Posterior vena cava (tissue), 2 donors: ENCODE data around the gene CFAP141. TPM values are rescaled to one million over a fixed set of nuclear protein-coding genes. Genes with fewer than 3 reads are reported as not detected.
"Not testable (repeated sequence)": the region's sequence is repeated elsewhere in the genome, so short reads cannot be mapped to it uniquely, and the experiment has no call there.

Source experiments
- DNase-seq: peaks from one replicate; pipeline ENCODE4 v3.0.0-alpha.2; 2020; ENCODE audit warnings: low spot score
- intact Hi-C, 2 donors: fragments of 100-400 bp; cut with DNase I; formaldehyde crosslinking; loops; one replicate each; pipeline versions ENCODE4 v1.14.1 to v1.14.2; 2022 to 2023
- long read RNA-seq, 2 donors: library from polyadenylated mRNA; unstranded; transcript quantifications; one replicate each; pipeline ENCODE4 v2.0.0, GENCODE V29; 2020 to 2021
- total RNA-seq, 2 donors: library from RNA; stranded (reverse); fragmentation: NEBNext Ultra II Directional; extraction: Animal tissue kit (Norgen Biotek cat#: 25700); gene quantifications; one replicate each; pipeline ENCODE4 v1.2.1, GENCODE V29; 2021
- donor health status: DM: yes; HTN: yes; CAD: no.
- donor health status: DM: yes; HTN: yes; CAD: no.

The CFAP141 gene
- not detected for total RNA-seq
- long read RNA-seq, donor 1, result 0 reads
- long read RNA-seq, donor 2, result 0 reads

DNA sequence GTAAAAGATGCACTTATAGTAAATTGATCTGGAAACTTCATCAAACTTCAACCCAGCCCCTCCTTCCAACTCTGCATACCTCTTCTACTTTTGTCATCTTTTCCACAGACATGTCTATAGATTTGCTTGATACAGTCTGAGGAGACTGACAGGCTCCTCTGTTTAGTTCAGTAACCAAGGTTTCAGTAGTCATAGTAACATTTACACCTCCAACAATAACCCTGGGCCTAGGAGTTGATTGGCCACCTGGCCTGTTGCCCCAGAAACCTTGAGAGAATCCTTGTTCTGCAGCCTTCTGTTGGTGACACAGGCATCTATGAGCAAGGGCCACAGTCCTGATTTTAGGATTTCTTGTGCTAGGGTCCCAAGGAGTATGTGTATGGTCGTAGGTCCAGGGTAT is at the start of gene CFAP141:
CFAP141 (minus strand) TSS at position 138 of the 400 bp plus-strand sequence; CDS start at position 112, 26 bp downstream.
- intact Hi-C loops, result no loop called here

DNA sequence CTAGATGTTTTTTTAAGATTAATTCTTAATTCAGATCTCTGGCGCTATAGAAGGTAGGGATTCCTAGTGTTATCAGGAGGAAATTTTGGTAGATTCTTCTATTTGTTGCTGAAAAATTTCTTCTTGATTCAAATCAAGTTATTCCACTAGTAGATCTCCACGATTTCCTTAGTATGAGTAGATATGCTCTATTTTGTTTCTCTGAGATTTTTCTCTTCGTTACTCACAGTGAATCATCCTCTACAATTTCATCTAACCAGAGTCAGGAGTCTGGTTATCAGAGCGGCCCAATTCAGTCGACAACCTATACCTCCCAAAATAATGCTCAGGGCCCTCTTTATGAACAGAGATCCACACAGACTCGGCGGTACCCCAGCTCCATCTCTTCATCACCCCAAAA is 47.5 kb upstream of the CFAP141 start:
- DNase-seq, result no peak
- intact Hi-C loops, result no loop called here

More for the DNA sequence above, at the start of gene CFAP141:
- DNase-seq, result no peak

DNA sequence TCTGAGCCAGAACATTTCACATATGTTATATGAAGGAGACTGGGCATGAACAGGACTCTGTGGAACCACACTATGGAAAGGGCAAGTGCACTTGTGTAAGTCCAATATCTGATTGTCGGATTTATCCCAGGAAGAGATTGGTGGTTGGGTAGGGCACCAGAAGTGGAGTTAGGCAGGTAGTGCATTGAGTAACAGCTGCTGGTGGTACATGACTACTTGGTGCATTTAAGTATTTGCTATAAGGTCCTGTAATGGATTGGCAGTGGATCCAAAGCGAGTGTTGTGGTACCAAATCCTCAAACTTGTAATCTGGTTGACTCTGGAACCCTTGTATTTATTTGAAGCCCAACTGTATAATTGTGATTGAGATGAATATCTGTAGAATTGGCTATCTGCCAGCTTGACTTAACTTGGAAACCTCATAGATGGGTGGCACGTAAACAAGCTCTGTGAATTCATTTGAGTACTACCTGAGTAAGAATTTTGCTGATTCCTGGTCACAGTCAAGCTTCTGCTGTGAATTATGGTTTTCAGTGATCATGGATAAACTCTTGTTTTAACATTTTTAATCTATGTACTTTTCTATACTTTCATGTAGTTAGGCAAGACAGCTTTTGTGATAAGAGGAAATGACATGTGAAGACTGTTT is 35.7 kb upstream of the CFAP141 start:
- intact Hi-C loops, result no loop called here
- DNase-seq, result no peak

DNA sequence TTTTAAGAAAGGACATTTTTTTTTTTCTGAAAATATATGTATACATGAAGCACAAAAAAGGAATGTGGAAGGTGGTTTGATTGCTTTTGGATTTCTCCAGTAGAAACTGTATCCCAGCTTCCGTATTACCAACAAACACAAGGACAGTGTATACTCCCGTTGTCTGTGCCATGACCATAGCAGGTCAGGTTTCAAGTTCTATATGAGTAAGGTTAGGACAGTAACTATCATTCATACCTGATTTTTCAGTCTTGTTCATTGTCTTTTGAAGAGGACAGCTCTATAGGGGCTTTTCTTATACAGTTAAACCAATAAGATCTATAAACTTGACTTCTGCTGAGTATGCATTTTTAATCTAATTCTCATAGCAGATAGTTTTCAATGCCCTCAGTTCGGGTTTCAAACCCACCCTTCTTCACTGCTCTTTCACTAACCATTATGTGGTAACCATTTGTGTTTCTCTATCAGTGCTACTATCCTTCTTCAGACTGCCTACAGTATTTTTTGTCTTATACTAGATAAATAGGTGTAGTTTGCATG is 34.2 kb upstream of the CFAP141 start:
- intact Hi-C loops, result no loop called here
- no peak for DNase-seq

DNA sequence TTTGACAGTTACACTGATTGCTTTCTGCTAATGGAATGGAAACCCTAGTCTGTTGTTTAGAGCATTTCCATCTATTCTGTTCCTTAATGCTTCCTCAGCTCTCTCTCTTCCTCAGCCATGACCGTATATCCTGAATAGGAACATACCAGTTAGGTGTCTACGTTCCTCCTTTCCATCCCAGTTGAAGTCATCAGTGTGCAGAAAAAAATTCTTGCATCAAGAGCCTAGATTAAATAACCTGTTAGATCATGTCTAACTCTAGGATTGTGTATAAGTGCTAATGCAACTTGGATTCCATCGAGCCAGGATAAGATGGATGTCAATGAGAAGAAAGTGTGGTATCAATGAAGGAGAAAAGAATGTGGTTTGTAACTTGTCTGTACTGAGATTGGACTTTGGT is 33.4 kb upstream of the CFAP141 start:
- intact Hi-C loops, result no loop called here
- no peak for DNase-seq

DNA sequence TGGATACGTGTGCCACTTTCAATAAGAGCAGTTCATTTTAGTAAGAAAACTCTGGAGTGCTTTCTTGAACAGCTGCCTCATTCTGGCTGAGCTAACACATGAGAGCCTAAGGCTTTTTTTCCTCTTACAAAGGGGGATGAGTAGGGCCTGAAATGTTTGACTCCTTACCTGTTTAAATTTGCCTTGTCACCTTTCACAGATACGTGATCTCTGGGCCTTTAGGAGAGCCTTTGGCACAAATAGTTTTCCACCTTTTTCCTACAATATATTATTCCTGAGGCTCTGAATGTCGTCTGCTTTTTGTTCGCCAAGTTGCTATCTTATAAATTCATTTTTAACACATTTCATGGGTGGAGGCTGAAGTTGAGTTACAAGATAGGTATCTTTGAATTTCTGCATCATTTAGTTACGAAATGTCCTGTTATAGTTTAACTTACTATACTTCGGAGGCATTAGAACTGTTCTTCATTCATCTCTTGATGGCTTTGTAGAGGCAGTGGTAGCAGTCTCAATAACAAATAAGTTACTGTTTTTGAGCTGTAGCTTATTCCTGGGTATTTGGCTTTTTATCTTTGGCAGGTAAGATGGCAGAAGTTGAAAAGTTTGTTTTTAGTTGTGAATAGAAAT is 31.9 kb upstream of the CFAP141 start:
- DNase-seq, result no peak
- intact Hi-C loops, result no loop called here

DNA sequence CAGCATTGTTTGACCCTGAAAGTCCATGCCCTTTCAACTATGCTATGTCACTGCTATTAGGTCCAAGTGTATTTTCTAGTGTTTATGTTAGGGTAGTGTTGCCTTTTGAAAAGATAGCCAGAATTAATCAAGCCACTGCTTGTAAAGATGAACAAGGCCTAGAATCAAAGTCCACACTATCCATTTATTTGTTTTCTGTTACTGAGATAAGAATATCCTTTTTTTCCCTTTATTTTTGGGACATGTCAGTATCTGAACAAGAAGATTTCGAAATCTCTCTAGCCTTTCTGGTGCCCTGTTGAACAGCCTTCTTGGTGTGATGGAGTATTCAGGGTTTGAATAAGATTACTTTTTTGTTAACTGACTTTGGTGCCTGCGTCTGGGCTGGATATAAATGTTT is 31.3 kb upstream of the CFAP141 start:
- intact Hi-C loops, result no loop called here
- DNase-seq, result no peak

DNA sequence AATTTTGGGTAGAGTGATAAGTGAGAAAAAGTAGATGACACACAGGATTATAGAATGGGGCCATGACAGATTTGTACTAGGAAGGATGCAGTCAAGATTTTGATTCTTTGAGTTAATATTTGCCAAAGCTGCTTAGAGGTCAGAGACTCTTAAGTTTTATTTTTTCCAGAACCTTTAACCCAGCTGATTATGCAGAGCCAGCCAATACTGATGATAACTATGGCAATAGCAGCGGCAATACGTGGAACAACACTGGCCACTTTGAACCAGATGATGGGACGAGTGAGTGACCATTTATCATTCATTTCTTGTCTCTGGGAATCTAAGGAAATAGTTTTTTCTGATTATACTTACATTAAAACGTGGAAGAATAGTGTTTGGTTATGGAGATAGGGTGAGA is 30.7 kb upstream of the CFAP141 start:
- intact Hi-C loops, result no loop called here
- DNase-seq, result no peak

DNA sequence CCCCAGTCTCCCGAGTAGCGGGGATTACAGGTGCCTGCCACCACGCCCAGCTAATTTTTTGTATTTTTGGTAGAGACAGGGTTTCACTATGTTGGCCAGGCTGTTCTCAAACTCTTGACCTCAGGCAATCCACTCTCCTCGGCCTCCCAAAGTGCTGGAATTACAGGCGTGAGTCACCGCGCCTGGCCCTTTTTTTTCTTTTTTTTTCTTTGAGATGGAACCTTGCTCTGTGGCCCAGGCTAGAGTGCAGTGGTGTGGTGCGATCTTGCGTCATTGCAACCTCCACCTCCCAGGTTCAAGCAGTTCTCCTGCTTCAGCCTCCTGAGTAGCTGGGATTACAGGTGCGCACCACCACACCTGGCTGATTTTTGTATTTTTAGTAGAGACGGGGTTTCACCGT is 27.0 kb upstream of the CFAP141 start:
- intact Hi-C loops, DNase-seq: not testable (repeated sequence)

DNA sequence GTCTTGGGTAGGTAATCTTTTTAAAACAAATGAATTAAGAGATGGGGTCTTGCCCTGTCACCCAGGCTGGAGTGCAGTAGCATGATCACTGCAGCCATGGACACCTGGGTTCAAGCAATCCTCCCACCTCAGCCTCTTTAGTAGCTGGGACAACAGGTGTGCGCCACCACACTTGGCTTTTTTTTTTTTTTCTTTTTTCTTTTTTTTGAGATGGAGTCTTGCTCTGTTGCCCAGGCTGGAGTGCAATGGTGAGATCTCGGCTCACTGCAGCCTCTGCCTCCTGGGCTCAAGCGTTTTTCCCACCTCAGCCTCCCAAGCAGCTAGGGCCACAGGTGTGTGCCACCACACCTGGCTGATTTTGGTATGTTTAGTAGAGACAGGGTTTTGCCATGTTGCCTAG is 25.0 kb upstream of the CFAP141 start:
- intact Hi-C loops, DNase-seq: not testable (repeated sequence)

DNA sequence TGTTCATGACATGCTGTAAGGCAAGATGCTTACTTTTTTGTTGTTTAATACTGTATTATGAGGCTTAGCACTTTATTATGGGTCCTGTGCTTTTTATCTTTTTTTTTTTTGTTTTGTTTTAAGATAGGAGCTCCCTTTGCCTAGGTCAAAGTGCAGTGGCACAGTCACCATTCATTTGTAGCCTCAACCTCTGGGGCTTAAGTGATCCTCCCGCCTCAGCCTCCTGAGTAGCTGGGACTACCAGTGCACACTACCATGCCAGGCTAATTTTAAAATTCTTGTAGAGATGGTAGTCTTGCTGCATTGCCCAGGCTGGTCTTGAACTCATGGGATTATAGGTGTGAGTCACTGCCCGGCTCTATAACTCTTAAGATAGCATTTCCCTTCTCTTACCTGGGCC is 19.2 kb upstream of the CFAP141 start:
- intact Hi-C loops, result no loop called here
- DNase-seq, result no peak

DNA sequence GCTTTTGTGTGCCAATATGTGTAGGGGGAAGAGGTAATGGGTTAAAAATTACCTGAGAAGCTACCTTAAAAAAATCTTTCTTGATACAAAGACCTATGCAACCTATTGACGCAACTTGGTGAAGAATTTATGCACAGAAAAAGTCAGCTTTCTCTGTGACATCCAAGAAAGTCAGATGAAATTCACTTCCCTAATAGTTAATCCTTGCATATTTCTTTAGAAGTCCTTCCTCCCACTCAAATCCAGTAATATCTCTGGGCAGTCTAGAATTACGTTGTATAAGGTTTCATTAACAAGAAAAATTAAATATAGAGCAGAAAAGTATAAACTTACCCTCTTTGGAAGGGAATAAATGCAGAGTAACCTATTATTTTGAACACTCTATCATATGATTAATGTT is 17.5 kb upstream of the CFAP141 start:
- intact Hi-C loops, result no loop called here
- DNase-seq, result no peak

DNA sequence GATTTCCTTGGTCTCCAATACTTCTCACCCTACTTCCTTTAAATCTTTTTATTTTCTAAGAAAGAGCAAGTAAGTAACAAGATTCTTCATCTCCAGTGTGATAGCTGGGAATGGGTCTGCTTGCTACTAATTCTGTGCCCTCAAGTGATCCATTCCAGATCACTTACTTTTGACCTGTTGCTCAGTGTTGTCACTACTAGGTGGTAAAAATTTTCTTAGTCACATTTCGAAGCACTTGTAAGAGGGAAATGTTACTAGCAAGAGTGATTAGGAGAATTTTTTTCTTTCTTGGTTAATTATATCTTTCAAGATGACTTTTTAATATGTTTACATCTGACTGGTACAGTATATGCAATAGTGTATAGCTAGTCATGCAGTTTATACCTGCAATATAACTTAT is 16.8 kb upstream of the CFAP141 start:
- DNase-seq, result no peak
- intact Hi-C loops, result no loop called here

DNA sequence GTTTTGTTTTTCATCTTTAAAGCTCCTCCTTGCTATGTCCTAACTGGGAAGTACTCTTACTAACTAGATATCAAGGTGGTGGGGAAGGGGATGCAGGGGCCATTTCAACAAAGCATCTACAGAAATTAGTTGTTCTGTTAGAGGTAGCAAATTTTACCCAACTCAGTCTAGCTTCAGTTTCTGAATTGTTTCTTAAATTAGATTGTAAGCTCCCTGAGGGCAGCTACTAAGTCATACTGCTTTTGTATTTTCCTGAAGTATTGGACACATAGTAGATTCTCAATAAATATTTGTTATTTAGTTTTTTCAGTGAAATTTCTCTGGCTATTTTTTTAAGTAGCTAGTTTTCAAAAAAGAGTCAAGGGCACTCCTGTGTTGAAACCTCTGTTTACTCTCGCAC is 16.4 kb upstream of the CFAP141 start:
- intact Hi-C loops, result no loop called here

DNA sequence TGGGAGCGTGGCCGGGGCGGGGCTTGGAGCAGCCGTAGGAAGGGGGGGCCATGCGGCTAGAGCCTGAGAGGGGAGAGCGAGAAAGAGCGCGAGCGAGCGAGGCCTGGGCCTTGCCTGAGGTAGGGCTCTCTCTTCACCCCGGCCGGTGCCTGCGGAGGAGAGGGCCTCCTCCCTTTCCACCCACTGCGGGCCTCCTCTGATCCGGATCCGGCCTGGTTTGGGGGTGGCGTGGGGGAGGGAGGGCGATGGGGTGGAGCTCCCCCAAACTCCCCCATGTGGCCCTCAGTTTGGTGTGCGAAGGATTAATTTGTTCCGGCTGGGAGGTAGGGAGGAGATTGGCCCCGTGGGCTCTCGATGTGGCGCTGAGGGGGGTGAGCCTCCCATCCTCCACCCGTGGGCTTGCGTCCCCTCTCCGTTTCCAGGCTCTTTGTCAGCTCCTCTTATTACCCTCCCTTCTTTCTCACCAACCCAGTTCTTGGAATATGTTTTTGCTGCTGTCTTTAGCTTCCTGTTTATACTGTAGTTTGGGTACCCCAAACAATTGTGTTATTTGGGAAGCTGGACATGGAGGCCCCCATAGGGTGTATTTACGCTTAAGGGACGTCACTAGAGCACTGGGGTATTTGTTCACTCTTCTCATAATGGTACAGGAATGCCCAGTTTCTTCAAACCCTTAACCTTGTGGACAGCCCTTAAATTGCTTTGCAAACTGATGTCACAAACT is 15.3 kb upstream of the CFAP141 start:
- peak; percentile 87 for DNase-seq

More for the DNA sequence above, 16.4 kb upstream of the CFAP141 start:
- DNase-seq, result no peak

DNA sequence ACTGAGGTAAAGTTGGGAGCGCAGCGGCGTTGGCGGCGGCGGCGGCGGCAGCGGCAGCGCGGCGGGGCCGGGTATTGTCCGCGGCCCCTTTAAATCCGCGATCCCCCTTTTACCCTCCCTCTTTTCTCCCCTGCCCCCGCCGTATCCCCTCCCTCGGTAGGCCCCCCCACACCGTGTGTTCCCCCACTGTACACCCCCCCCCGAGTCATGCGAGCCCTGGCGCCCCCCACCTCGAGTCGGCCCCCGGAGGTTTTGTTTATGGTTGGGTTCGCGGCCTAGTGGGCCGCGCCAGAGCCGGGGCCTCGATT is 14.8 kb upstream of the CFAP141 start:
- DNase-seq, result no peak
- intact Hi-C loops, result no loop called here

More for the DNA sequence above, 15.3 kb upstream of the CFAP141 start:
- intact Hi-C loops, result no loop called here

DNA sequence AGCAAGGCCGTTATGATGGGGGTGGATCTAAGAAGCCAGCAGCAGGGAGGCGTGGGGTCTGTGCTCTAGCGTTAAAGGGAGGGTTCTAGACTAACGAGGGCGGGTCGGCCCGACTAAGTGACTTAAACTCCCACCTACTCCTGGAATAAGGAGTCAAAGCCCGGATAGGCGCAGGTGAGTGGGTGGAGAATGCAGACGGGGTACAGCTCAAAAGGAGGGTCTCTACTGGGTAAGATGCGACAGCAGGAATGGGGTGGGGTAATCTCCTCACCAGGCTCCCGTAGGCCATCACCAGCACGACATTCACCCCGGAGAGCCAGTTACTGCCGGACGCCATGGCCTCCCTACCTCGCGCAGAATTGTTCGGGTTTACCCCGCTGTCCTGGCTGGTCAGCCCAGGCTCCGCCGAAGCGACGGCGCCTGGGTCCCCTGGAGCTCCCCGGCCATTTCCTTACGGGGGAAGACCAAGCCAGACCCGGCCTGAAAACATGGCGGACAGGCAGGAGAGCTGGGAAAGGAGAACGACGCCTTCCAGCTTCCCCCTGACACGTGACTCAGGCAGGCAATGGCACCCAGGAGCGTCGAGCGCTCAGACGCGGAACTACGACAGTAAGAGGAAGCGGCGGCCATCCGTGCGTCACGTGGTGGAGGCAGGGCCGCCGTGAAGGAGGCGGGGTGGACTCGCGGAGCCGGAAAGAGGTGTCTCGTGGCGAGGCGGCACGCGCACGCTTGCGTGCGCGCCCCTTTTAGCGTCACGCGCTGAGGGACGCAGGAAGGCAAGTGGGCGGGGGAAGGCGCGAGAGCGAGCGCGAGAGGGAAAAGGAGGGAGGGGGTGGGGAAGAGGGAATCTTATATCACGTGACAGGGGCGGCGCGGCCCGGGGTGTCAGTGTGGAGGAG is 14.2 kb upstream of the CFAP141 start, which contains the start of gene UBAP2L:
UBAP2L (plus strand) TSS at position 885 of the 899 bp plus-strand sequence. CDS start 4,169 bp downstream, outside the sequence.
- DNase-seq, result peak; percentile 100
- intact Hi-C loops, result no loop called here

DNA sequence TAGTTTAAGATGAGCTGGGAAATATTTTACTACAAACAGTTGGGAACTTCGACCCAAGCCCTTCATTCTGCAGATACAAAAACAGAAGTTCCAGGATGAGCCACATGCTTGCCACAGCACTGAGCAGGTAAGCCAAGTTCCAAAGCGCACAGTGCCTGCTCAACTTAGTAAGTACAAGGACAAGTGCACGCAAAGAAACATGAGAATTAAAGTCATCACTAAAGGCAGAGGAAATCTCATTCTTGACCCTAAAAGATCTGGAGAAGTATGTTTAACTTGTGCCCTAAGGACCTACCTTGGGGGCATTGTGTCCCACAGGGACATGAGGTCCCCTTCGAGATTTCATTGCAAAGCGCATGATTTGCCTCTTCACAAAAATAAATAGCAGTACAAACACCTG is 13.4 kb upstream of the CFAP141 start:
- intact Hi-C loops, result no loop called here
- no peak for DNase-seq

DNA sequence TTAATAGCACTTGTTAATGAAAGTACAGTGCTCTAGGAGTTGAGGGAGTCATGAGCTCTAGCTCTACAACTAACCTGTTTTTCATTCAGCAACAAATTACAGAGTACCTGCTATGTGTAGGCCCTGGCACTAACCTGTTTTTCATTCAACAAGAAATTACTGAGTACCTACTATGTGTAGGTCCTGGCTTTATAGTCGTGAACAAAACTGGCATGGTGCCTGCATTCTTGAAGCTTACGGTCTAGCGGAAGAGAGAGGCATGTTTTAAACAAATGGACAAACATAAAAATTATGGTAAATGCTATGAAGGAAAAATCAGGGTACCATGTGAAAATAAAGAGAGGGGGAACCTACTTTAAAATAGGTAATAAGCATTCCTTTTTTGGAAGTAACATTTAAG is 12.4 kb upstream of the CFAP141 start:
- DNase-seq, result no peak
- intact Hi-C loops, result no loop called here
